K562 (cell line): ENCODE measurements around the gene HOXB3. TPM values are rescaled to one million over a fixed set of nuclear protein-coding genes. Genes with fewer than 3 reads are reported as not detected.
A peak's percentile ranks its signal among the peaks of the same experiment; 100 is the strongest.

Experiments
- ETV5 ChIP-seq: sonication (generic); formaldehyde crosslinking; IDR thresholded peaks from 2 replicates; pipeline ENCODE4 v1.4.0; 2020; ENCODE audit warnings: low read depth, mild to moderate bottlenecking, missing genetic modification reagents
- FOS ChIP-seq: IDR thresholded peaks from 3 replicates; pipeline ENCODE4 v1.6.1; 2011; ENCODE audit not compliant: insufficient read length; ENCODE audit errors: extremely low read depth
- HCFC1 ChIP-seq: IDR thresholded peaks from 2 replicates; pipeline ENCODE4 v1.6.1; 2012; ENCODE audit warnings: low read depth, low read length, improper control_type of control experiment
- HDGF ChIP-seq: fragments of 450-650 bp; IDR thresholded peaks from 2 replicates; pipeline ENCODE4 v1.6.1; 2016
- MBD2 ChIP-seq: sonication (generic); IDR thresholded peaks from 2 replicates; pipeline ENCODE4 v1.6.1; 2016; ENCODE audit warnings: low read depth, borderline replicate concordance
- NCOA2 ChIP-seq, 2 experiments: fragments of 450-650 bp; IDR thresholded peaks; 2 replicates each; pipeline ENCODE4 v1.6.1; 2018; ENCODE audit warnings: mild to moderate bottlenecking in 2 of 2, moderate library complexity in 1 of 2; ENCODE audit not compliant: partially characterized antibody in 2 of 2
- NELFE ChIP-seq: IDR thresholded peaks from 2 replicates; pipeline ENCODE4 v1.6.1; 2011; ENCODE audit warnings: mild to moderate bottlenecking; ENCODE audit not compliant: insufficient read depth, insufficient read length
- PHB ChIP-seq: fragments of 250-450 bp; sonication (Bioruptor Pico); IDR thresholded peaks from 2 replicates; pipeline ENCODE4 v1.5.0; 2021
- RB1 ChIP-seq: fragments of 450-650 bp; IDR thresholded peaks from 2 replicates; pipeline ENCODE4 v1.6.1; 2017; ENCODE audit warnings: low read depth, mild to moderate bottlenecking
- TCF7L2 ChIP-seq: fragments of 150-350 bp; IDR thresholded peaks from 2 replicates; pipeline ENCODE4 v1.6.1; 2016; ENCODE audit warnings: low read depth, mild to moderate bottlenecking, low read length, moderate library complexity
- ZNF766 ChIP-seq: fragments of 200-800 bp; sonication (Bioruptor generic); conservative IDR thresholded peaks from 2 replicates; pipeline ENCODE4 v1.6.1; 2016; ENCODE audit warnings: missing genetic modification characterization, missing compliant biosample characterization
- polyA plus RNA-seq, 8 experiments: library from polyadenylated mRNA; depleted of rRNA in 4 of 8; stranded (reverse) in 5 of 8; unstranded in 3 of 8; fragments of >200 nt; fragmentation: Nextera tagmentation in 2 of 8; fragmentation: Illumina TruSeq in 1 of 8; extraction: Ambion mirVana in 2 of 8; extraction: Trizol in 1 of 8; gene quantifications; 2 replicates each; pipeline versions ENCODE4 v1.2.1 to v1.2.3, GENCODE V29; 2011 to 2014; ENCODE audit warnings: inconsistent platforms in 1 of 8, missing spikeins in 1 of 8
- total RNA-seq, 7 experiments: library from RNA; depleted of rRNA in 6 of 7; stranded (reverse); fragments of >200 nt in 6 of 7; fragmentation: Illumina TruSeq in 2 of 7; extraction: Trizol in 2 of 7; gene quantifications; 2 replicates each; pipeline versions ENCODE4 v1.2.1 to v1.2.3, GENCODE V29; 2011 to 2021; ENCODE audit warnings: low replicate concordance in 1 of 7
- TF ChIP-seq, protein P1 (sequence below): IDR thresholded peaks from 3 replicates; pipeline ENCODE4 v1.6.1; 2011; ENCODE audit warnings: borderline replicate concordance, mild to moderate bottlenecking, moderate library complexity; ENCODE audit not compliant: insufficient read length; ENCODE audit errors: extremely low read depth
- TF ChIP-seq, protein P2 (sequence below): fragments of 450-650 bp; formaldehyde crosslinking; IDR thresholded peaks from 2 replicates; pipeline ENCODE4 v1.4.0; 2020; ENCODE audit warnings: mild to moderate bottlenecking, moderate library complexity

Gene HOXB3
- total and polyA plus RNA-seq, 9 of the 15 experiments (the other 6 are each of a cell fraction or from before 2014, with no cell fraction given): 2.4 to 41.3 (median 20.2) TPM

DNA sequence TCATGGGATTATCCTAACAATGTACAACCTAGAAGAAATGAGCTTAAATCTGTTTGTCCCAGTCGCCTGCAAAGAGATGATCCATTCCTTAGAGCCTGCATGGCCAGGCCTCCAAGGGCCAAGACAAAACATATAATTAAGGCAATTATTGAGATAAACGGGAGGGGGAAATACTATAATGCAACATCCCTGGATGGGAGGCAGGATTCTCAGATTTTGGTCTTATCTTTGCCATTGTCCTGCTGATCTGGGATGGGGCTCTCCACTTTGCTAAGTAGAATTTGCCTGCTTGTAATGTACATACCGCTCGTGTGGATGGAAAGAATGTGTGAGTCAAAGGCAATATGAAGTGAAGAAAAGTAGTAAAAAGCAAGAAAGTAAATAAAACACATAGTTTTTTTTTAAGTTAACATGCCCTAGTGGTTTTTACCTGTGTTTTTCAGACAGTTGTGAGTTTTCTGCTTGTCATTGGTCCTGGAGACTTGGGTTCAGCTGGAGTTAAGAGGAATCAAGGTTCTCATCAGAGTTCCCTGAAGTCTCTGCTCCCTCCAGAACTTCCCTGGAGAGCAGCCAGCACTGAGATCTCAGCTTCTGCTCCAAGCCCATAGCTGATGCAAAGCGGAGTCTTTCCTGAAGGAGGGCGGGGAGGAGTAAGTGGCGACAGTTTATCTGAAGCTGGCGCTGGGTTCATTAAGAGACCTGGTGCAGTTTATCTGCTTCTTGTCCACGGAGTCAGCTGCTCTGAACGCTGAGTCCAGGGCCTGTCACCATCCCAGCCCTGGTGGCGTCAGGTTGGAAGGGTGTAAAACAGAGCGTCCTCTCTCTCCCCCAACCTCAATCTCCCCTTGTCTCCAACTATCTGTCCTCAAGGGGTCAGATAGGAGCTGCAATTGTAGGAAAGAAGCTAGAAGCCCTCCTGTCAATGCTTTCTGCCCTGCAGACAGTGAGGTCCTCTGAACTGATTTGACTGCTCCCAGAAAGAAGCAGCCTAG lies 89.3 kb downstream of the HOXB3 start (continued):
- TF ChIP-seq, protein P1, sequence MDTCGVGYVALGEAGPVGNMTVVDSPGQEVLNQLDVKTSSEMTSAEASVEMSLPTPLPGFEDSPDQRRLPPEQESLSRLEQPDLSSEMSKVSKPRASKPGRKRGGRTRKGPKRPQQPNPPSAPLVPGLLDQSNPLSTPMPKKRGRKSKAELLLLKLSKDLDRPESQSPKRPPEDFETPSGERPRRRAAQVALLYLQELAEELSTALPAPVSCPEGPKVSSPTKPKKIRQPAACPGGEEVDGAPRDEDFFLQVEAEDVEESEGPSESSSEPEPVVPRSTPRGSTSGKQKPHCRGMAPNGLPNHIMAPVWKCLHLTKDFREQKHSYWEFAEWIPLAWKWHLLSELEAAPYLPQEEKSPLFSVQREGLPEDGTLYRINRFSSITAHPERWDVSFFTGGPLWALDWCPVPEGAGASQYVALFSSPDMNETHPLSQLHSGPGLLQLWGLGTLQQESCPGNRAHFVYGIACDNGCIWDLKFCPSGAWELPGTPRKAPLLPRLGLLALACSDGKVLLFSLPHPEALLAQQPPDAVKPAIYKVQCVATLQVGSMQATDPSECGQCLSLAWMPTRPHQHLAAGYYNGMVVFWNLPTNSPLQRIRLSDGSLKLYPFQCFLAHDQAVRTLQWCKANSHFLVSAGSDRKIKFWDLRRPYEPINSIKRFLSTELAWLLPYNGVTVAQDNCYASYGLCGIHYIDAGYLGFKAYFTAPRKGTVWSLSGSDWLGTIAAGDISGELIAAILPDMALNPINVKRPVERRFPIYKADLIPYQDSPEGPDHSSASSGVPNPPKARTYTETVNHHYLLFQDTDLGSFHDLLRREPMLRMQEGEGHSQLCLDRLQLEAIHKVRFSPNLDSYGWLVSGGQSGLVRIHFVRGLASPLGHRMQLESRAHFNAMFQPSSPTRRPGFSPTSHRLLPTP: no peak
- TF ChIP-seq, protein P2, sequence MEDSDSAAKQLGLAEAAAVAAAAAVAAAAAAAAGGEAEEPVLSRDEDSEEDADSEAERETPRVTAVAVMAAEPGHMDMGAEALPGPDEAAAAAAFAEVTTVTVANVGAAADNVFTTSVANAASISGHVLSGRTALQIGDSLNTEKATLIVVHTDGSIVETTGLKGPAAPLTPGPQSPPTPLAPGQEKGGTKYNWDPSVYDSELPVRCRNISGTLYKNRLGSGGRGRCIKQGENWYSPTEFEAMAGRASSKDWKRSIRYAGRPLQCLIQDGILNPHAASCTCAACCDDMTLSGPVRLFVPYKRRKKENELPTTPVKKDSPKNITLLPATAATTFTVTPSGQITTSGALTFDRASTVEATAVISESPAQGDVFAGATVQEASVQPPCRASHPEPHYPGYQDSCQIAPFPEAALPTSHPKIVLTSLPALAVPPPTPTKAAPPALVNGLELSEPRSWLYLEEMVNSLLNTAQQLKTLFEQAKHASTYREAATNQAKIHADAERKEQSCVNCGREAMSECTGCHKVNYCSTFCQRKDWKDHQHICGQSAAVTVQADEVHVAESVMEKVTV (CRISPR knock-in tag): 0 out of 2 replicates have a peak, but pooled peaks have one; percentile 44
- peak; percentile 34; the same call in 1 of the 2 replicates for TF ChIP-seq RB1
- TF ChIP-seq NCOA2 (IDR thresholded peaks at IDR 0.05; ENCODE audit: partially characterized antibody in 2 of 2): no peak
- no peak for TF ChIP-seq MBD2
- 0 out of 2 replicates have a peak, but pooled peaks have one; percentile 16 for TF ChIP-seq ZNF766
- TF ChIP-seq HCFC1: no peak
- no peak for TF ChIP-seq PHB (CRISPR knock-in tag)
- no peak for TF ChIP-seq ETV5 (CRISPR knock-in tag)
- no peak for TF ChIP-seq FOS
- peak; percentile 49; the same call in 1 of the 2 replicates for TF ChIP-seq HDGF
- no peak for TF ChIP-seq TCF7L2
- no peak for TF ChIP-seq NELFE
